PC-3 (cell line): ENCODE results near the gene MYO5B. TPM values are rescaled to one million over a fixed set of nuclear protein-coding genes. Genes with fewer than 3 reads are reported as not detected.

Source experiments
- ATAC-seq: fragments of 200-7000 bp; cut with Tn5 transposase; 2 replicates; pipeline ENCODE4 v1.9.1; 2020; ENCODE audit warnings: mild to moderate bottlenecking, moderate library complexity
- BruUV-seq: library from RNA; stranded (reverse); fragments of 400-500 nt; replicated peaks from 2 replicates; lab custom pipeline; 2021; lab: Mats Ljungman, UMichigan
- CTCF ChIA-PET: fragments of 300-600 bp; sonication (Branson Sonifier 250); formaldehyde crosslinking; loops from one replicate; lab custom pipeline; 2022; ENCODE audit warnings: antibody characterized with exemption; lab: Charles Lee
- POLR2A ChIA-PET: fragments of 300-600 bp; sonication (Branson Sonifier 250); formaldehyde crosslinking; loops from one replicate; lab custom pipeline; 2022; ENCODE audit warnings: antibody characterized with exemption; ENCODE audit not compliant: unreplicated experiment; lab: Charles Lee
- DNase-seq: peaks from one replicate; pipeline ENCODE4 v3.0.0-alpha.2; 2015
- H2AFZ ChIP-seq: fragments of 300-600 bp; sonication (generic); 2 replicates; pipeline ENCODE4 v1.6.0; 2016; ENCODE audit warnings: antibody characterized with exemption, low read length
- H3F3A ChIP-seq: fragments of 300-600 bp; sonication (generic); one replicate; pipeline ENCODE4 v1.6.0; 2017; ENCODE audit warnings: antibody characterized with exemption, low read length, control low read depth, mild to moderate bottlenecking; ENCODE audit not compliant: unreplicated experiment
- H3K27ac ChIP-seq: fragments of 300-600 bp; sonication (generic); 2 replicates; pipeline ENCODE4 v1.5.1; 2016; ENCODE audit warnings: mild to moderate bottlenecking, low read length
- H3K27me3 ChIP-seq: fragments of 300-600 bp; sonication (generic); 2 replicates; pipeline ENCODE4 v1.6.1; 2016; ENCODE audit warnings: low read length, mixed read lengths
- H3K36me3 ChIP-seq: fragments of 300-600 bp; sonication (generic); 2 replicates; pipeline ENCODE4 v1.6.1; 2016; ENCODE audit warnings: low read depth, mixed run types, low read length, mixed read lengths
- H3K4me1 ChIP-seq: fragments of 300-600 bp; sonication (generic); 2 replicates; pipeline ENCODE4 v1.5.1; 2016; ENCODE audit warnings: low read length; ENCODE audit not compliant: insufficient read depth
- H3K4me2 ChIP-seq: fragments of 300-600 bp; sonication (generic); 2 replicates; pipeline ENCODE4 v1.6.0; 2016; ENCODE audit warnings: low read length
- H3K4me3 ChIP-seq: fragments of 300-600 bp; sonication (generic); 2 replicates; pipeline ENCODE4 v1.5.1; 2016; ENCODE audit warnings: mild to moderate bottlenecking, low read length, mixed read lengths
- H3K79me2 ChIP-seq: fragments of 300-600 bp; sonication (generic); 2 replicates; pipeline ENCODE4 v1.6.1; 2017; ENCODE audit warnings: low read length, mixed read lengths
- H3K9ac ChIP-seq: fragments of 300-600 bp; sonication (generic); 2 replicates; pipeline ENCODE4 v1.6.0; 2016; ENCODE audit warnings: mild to moderate bottlenecking, low read length
- H3K9me2 ChIP-seq: fragments of 300-600 bp; sonication (generic); replicated peaks from 2 replicates; pipeline ENCODE4 v1.6.1; 2016; ENCODE audit warnings: mixed run types, low read length, mixed read lengths
- H3K9me3 ChIP-seq: fragments of 300-600 bp; sonication (generic); 2 replicates; pipeline ENCODE4 v1.6.1; 2016; ENCODE audit warnings: low read length, mixed read lengths
- H4K20me1 ChIP-seq: fragments of 300-600 bp; sonication (generic); 2 replicates; pipeline ENCODE4 v1.6.1; 2016; ENCODE audit warnings: low read length, mixed read lengths
- EZH2 ChIP-seq: fragments of 300-600 bp; sonication (generic); IDR thresholded peaks from one replicate; pipeline ENCODE4 v1.6.1; 2017; ENCODE audit warnings: antibody characterized with exemption, mild to moderate bottlenecking, low read length; ENCODE audit not compliant: unreplicated experiment
- EZH2phosphoT487 ChIP-seq: fragments of 300-600 bp; sonication (generic); IDR thresholded peaks from 2 replicates; pipeline ENCODE4 v1.6.1; 2018; ENCODE audit warnings: mild to moderate bottlenecking, antibody characterized with exemption, low read length, borderline replicate concordance
- intact Hi-C: fragments of 100-400 bp; cut with micrococcal nuclease; formaldehyde crosslinking; loops from 2 replicates; pipeline ENCODE4 v1.9.0; 2023
- total RNA-seq: library from RNA; depleted of rRNA; stranded (reverse); fragments of >200 nt; gene quantifications from 2 replicates; pipeline ENCODE4 v1.2.3, GENCODE V29; 2014
- TF ChIP-seq, protein P1 (sequence below): fragments of 300-600 bp; sonication (generic); conservative IDR thresholded peaks from 2 replicates; pipeline ENCODE4 v1.5.1; 2017; ENCODE audit warnings: antibody characterized with exemption, low read depth, mild to moderate bottlenecking, low read length

The MYO5B gene
- total RNA-seq, 1 experiment from 2014 or later = 10.7 TPM

DNA sequence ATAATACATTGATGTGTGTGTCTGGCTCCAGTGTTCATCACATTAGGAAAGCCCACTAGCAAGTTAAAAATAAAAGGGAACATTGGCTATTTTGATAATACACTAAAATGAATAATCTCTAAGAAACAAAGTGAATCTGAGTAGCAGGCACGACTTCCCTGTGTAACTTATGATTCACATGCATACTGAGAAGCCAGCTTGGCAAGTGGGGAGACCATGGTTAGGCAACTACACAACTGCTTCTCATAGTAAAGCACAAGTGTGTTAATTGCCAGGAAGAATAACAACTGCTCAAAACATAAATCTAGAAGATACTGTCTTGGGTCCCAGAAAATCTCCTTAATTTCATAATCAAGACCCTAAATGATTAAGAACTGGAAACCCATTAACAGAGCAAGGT, 4.0 kb downstream of the MYO5B start:
- peak overlapping the region; percentile 67 for H3K27ac ChIP-seq
- DNase-seq = peak; percentile 37
- intact Hi-C loops = loop anchor here (5.0 kb wide), 1 partner anchor 94 kb away; no protein-coding TSS in a partner anchor
- H3K9ac ChIP-seq = 0 out of 2 replicates have a peak overlapping the region, but pooled peaks have one; percentile 17
- ChIA-PET CTCF (no interaction called here), POLR2A (no interaction called here)
- H4K20me1 ChIP-seq = no peaks in the 10 kb centered on the region
- H3K4me2 ChIP-seq = peak overlapping the region; percentile 49
- peaks cover 46% of the 10 kb centered on the region for H3K79me2 ChIP-seq
- peaks cover 15% of the 10 kb centered on the region; the same call in 1 of the 2 replicates for H3K4me1 ChIP-seq
- BruUV-seq = no TSS peak
- no peaks in the 10 kb centered on the region for H3K9me2 ChIP-seq
- no peak for ATAC-seq
- H3K27me3 ChIP-seq = no peaks in the 10 kb centered on the region
- H2AFZ ChIP-seq = no peak overlapping the region
- H3K36me3 ChIP-seq = no peaks in the 10 kb centered on the region
- no peaks in the 10 kb centered on the region for H3K9me3 ChIP-seq
- no peaks in the 10 kb centered on the region for H3F3A ChIP-seq
- H3K4me3 ChIP-seq = no peak overlapping the region
- TF ChIP-seq EZH2 (no peak), EZH2phosphoT487 (no peak)
- TF ChIP-seq, protein P1, sequence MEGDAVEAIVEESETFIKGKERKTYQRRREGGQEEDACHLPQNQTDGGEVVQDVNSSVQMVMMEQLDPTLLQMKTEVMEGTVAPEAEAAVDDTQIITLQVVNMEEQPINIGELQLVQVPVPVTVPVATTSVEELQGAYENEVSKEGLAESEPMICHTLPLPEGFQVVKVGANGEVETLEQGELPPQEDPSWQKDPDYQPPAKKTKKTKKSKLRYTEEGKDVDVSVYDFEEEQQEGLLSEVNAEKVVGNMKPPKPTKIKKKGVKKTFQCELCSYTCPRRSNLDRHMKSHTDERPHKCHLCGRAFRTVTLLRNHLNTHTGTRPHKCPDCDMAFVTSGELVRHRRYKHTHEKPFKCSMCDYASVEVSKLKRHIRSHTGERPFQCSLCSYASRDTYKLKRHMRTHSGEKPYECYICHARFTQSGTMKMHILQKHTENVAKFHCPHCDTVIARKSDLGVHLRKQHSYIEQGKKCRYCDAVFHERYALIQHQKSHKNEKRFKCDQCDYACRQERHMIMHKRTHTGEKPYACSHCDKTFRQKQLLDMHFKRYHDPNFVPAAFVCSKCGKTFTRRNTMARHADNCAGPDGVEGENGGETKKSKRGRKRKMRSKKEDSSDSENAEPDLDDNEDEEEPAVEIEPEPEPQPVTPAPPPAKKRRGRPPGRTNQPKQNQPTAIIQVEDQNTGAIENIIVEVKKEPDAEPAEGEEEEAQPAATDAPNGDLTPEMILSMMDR = no peak

- Histone ChIP-seq H2AFZ (no peak overlapping the region), H3K4me1 (peaks cover 15% of the 10 kb centered on the region; the same call in 1 of the 2 replicates), H3K4me2 (peak overlapping the region; percentile 49; the same call in 1 of the 2 replicates), H3K9me3 (no peaks in the 10 kb centered on the region), H3K36me3 (no peaks in the 10 kb centered on the region), H3K79me2 (peaks cover 46% of the 10 kb centered on the region), H3K27ac (peak overlapping the region; percentile 67), H3K27me3 (no peaks in the 10 kb centered on the region), H3K4me3 (no peak overlapping the region), H3K9ac (no peak overlapping the region), H3F3A (no peaks in the 10 kb centered on the region), H4K20me1 (no peaks in the 10 kb centered on the region), H3K9me2 (no peaks in the 10 kb centered on the region)
- intact Hi-C loops = loop anchor here (5.0 kb wide), 1 partner anchor 93 kb away; no protein-coding TSS in a partner anchor
- ChIA-PET POLR2A (interaction anchor here (0.7 kb wide), 1 partner anchor 31 kb away, joined by 4 read pairs; no protein-coding TSS in a partner anchor), CTCF (no interaction called here)
- TF ChIP-seq, protein P1 = no peak
- TF ChIP-seq EZH2 (no peak), EZH2phosphoT487 (no peak)
- BruUV-seq = no TSS peak
- ATAC-seq (no peak), DNase-seq (peak; percentile 58)
Observed at GRCh38 chr18:50190236-50190635, 4.7 kb downstream of the MYO5B start.

DNA sequence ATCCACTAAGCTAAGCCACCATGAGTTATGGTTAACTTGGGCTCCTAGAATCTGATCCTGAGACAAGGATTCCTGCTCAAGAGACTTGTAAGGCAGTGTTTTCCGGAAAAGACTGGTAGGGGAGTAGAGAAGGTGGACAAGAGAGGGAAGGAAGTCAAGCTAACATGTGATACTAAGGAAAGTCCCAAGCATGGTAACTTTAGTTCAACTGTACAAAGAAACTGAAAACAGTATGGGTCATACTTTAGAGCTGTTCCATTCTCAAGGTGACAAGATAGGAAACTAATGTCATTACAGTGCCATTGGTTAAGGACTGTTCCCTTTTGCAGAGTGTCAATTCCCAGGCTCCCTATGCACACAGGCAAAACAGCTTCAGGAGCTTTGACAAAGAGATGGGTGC, 5.8 kb downstream of the MYO5B start:
- Histone ChIP-seq H3K9me2 (no peaks in the 10 kb centered on the region), H3K27me3 (no peaks in the 10 kb centered on the region), H3K4me3 (no peak overlapping the region), H3K27ac (no peak overlapping the region), H3K9ac (no peak overlapping the region), H4K20me1 (no peaks in the 10 kb centered on the region), H3K36me3 (no peaks in the 10 kb centered on the region), H3K4me1 (peaks cover 15% of the 10 kb centered on the region; the same call in 1 of the 2 replicates), H3K79me2 (peaks cover 45% of the 10 kb centered on the region), H3F3A (no peaks in the 10 kb centered on the region), H3K9me3 (no peaks in the 10 kb centered on the region), H2AFZ (no peak overlapping the region), H3K4me2 (no peak overlapping the region)
- BruUV-seq = no TSS peak
- CTCF ChIA-PET = no interaction called here
- no peak for DNase-seq
- ATAC-seq = no peak
- POLR2A ChIA-PET = no interaction called here
- intact Hi-C loops = no loop called here
- TF ChIP-seq EZH2 = no peak
- TF ChIP-seq, protein P1 = no peak
- no peak for TF ChIP-seq EZH2phosphoT487
